GM11168 (cell line): ENCODE measurements around the gene CSMD2.

Source experiments
- in situ Hi-C: fragments of 300-500 bp; cut with MboI; formaldehyde crosslinking; loops from one replicate; pipeline ENCODE4 v1.12.0; 2022; ENCODE audit warnings: low sequenced_read_pairs; ENCODE audit not compliant: unreplicated experiment

The CSMD2 gene

DNA sequence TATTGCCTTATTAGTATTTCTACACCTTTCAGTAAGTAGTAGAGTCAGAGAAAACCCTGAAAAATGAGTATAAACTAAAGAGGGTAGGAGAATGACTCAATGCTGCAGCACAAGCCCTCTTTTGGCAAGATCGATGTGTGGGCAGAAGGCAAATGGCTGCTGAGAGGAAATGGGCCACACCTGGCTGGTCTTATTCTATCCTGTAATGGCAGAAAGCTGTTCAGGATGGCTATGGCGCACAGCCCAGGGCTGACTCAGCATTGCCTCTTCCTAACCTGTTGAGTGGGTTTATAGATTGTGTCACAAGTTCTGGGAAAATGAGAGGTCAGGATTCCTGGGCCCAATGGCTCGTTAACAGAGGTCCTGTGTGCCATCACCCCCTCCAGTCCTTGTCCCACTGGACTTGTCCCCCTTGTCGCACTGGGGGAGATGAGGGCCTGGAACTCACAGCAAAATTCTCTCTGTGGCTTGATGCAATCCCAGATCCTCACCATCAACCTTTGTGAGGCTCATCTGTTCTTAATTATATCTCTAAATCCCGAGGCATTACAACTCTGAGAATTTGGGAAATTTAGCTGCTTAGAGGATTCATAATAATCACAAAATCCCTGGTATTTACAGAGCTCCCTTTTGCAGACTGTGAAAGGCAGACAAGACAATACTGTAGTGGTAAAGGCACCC is 287.9 kb downstream of the CSMD2 start:
- in situ Hi-C loops = no loop called here

DNA sequence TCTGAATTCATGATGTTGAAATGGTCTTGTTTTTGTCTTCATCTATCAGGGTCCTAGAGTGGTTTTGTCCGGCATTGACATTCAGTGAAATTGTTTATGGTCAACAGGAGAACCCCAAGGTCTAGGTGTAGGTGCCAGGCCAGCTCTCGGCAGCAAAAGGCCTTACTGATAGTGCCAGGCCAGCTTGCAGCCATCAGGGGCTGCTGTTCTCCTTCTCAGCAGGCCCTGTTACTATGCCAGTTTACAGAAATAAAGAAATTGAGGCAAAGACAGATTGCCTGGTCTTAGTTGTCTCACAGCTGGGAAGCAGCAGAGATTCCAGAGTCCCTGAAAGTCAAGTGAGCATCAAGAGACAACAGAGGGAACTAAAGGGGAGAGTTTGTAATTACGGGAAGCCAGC is 289.2 kb downstream of the CSMD2 start:
- in situ Hi-C loops = no loop called here

DNA sequence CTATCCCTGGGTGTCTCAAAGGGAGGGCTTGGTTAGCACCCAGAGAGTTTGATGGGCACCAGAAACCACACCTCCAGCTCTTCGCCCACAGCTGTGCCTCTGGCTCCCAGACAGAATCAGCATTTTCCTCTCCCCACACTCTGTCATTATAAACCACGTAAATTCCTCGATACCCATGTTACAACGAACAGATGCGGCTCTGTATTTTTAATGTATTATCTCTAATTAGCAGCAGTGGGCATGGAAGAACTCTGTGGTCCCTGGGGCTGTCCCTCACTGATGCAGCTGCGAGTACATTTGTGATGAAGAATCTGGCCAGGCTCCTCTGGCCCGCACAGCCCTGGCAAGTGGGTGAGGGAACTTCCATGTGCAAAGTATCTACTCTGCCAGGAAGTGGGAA is 290.4 kb downstream of the CSMD2 start:
- in situ Hi-C loops = no loop called here

DNA sequence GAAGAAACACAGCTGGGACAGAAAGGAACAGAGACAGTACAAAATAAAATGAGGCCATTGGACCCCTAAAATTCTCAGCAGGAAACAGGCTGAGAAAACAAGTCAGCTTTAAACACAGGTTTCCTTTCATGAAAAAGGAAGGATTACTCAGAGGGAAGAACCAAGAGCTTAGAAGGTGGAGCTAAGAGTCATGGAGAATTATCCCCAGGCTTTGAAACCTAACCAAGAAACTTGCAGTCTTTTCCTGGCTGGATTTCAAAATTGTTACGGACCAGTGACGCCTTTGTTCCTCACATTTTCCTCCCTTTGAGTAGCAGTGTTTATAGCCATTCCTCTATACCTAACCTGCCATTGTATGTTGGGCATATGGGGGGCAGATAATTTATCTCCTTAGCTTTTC is 292.3 kb downstream of the CSMD2 start:
- in situ Hi-C loops = no loop called here

DNA sequence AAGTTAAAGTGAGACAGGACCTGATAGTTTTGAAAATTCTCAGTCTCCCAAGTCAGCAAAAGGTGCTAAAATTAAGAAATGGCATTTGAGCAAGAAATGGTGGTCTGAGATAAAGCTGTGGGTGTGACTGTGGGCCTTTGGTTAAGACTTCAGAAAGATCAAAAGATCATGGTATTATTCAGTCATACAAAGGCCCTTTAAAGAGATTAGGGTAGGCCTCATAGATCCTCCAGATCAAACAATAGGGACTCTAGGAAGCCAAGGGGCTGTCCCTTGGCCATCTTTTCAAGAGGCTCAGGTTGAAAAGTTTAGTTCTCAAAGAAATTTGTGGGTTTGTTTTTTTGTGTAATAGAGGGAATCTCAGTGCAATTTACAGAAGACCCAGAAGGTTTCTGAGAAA is 292.8 kb downstream of the CSMD2 start:
- in situ Hi-C loops = no loop called here

DNA sequence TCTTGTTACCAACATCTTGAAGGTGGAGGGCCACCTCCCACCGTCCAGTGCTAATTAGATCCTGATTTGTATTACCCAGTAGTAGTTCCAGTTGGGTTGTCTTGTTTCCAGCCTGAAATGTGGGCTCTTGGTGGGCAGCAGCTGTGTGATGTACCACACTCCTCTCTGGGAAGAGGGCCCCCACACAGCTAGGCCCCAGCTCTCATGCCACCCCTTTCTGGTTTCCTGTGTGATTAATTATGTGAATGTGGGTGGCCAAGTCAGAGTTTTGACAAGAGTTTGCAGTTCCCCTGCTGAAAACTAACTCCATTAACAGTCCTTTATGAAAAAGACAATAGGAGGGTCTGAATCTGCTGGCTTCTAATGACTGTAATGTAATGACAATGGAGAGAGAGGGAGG is 297.3 kb downstream of the CSMD2 start:
- in situ Hi-C loops = no loop called here

DNA sequence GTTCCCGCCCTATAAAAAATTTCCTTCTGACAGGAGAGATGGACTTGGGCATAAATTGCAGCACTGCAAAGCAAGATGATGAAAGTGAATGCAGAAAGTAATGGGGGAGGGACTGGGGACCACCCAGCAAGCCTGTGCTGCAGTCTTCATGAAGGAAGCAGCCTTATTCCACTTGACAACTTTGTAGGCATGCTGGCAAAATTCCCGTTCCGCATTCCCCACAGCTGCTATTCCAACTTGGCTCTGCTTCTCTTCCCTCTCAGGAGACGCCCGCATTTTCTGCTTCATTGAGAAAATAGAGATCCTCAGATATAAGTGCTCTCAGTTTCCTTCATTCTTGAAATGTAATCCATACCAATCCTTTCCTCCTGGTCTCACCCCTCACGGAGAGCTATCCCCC is 298.7 kb downstream of the CSMD2 start:
- in situ Hi-C loops = no loop called here

DNA sequence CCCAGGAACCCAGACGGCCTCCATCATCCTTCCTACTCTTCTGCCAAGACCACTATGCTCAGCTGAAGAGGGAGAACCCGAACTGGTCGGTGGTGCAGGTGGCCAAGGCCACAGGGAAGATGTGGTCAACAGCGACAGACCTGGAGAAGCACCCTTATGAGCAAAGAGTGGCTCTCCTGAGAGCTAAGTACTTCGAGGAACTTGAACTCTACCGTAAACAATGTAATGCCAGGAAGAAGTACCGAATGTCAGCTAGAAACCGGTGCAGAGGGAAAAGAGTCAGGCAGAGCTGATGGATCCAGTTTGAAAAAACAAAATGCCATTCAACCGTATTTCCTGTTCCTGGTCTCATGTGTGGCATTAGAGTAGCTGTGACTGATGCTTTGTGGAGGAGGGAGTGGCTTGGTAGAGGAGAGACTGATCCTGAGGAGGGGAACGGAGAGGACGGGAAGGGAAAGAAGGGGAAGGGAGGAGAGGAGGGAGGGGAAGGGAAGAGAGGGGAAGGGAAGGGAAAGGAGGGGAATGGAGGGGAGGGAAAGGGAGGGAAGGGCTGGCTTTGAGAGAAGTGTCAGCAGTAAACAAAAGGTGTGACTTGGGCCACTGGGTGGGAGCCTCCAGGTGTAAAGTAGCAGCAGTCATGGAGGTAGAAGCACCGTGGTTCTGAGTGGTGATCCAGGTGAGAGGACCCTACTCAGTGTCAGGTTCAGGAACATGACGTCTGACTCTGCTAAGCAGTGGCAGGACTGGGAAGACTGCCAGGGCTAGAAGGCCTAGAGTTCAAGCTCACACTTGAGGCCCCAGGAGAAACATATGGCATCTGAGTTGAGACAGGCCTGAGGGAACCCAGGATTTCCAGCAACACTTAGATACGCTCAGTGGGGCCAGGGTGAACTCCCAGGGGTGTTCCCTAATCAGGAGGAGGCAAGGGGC is 300.3 kb downstream of the CSMD2 start:
- in situ Hi-C loops = no loop called here

DNA sequence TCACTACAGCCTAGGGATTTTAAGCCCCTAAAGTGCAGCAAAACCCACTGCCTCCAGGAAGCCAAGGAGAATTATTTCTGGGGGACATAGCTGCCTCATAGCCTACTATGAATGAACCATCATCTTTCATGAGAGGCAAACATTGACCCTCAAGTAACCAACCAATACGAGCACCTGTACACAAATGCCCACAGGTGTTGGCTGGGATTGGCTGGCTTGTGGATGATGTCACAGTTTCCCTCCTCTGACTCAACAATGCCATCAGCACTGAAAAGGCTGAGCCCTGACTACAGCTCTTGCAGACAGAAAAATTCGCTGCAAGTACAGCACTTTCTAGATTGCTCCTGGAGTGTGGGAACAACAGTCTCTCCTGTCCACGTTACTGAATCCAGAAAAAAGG is 301.3 kb downstream of the CSMD2 start, which contains the start of gene HMGB4:
TSS of gene HMGB4 (plus strand) at position 301 of the 400 bp plus-strand sequence. CDS start 113 bp downstream, outside the sequence.
- in situ Hi-C loops = no loop called here

DNA sequence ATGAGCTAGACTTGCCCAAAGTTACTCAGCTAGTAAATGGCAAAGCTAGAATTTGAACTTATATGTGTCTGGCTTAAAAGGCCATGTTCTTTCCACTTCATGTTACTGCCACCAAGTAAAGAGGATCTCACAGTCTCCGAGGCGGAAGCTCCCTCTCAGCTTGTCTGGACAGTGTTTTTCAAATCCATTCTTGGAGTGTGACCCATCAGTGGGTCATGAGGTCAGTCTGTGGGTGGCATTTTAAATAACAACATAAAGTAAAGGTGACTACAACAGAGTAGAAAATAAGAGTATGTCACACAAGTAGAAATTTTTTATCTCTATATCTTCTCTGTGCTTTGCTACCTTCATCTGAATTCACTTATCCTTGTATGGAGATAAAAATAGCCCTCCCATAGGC is 304.4 kb downstream of the CSMD2 start:
- in situ Hi-C loops = no loop called here

DNA sequence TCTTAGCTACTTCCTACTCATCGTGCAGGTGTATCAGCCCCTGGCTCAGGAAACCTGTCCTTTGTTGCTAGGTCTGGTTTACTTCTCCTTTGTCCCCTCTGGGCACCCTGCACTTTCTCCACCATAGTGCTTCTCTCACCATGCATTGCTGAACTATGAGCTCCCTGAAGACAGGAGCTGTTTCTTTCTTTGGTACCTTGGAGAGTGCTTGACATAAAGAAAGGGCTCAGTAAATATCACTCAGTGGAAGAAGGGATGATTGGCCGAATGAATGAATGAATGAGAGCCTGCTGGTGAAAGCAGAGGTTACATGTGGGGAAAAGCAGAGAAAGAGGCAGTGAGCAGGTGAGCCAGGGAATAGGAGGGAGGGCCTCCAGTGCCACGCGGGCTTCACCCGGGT is 310.9 kb downstream of the CSMD2 start:
- in situ Hi-C loops = no loop called here

DNA sequence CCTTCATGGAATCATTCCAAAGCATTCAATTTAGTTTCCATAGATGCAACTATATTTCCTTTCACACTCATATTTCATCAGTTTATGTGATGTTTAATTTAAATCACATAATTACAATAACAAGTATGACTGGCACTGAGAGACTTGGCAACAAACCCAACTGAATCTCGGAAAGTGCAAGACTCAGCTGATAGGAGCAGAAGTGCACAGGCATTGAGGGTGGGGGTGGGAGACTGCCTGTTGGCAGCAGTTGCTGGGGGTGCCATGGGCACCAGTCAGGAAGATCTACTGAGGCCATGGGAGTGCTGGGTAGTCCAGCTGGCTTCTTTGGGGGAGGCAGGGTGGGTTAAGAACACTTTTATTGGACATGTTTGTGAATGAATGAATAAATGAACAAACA is 311.6 kb downstream of the CSMD2 start:
- in situ Hi-C loops = no loop called here

DNA sequence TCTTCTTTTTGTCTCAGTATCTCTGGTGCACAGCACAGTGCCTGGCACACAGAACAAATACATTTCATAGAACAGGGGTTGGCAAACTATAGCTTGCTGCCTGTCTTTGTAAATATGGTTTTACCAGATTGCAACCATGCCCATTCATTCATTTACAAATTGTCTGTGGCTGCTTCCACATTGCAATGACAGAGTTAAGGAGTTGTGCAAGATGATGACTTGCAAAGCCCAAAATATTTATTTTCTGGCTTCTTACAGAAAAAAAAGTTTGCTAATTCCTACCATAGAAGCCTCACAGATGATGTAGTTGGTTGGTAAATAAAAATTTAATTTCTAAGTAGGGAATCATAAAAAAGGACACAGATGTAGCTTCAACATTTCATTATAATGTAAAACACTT is 312.3 kb downstream of the CSMD2 start:
- in situ Hi-C loops = no loop called here

DNA sequence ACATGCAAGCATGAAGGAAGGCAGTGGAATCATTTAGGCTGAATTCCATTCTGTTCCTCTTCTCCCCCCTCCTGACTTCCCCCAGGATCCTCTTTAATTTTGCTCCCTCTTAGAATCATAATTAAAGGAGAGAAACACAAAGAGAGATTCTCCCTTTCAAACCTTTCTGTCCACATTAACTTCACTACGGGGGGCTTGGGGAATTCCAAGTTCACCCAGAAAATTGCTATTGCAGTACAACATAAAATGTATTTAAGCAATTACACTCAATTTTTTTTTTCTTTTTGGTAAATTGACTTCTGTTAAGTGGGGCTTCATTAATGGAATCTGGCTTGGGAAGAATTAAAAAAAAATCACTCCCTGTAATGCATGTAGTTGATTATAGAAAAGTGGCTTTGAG is 314.5 kb downstream of the CSMD2 start:
- in situ Hi-C loops = no loop called here

DNA sequence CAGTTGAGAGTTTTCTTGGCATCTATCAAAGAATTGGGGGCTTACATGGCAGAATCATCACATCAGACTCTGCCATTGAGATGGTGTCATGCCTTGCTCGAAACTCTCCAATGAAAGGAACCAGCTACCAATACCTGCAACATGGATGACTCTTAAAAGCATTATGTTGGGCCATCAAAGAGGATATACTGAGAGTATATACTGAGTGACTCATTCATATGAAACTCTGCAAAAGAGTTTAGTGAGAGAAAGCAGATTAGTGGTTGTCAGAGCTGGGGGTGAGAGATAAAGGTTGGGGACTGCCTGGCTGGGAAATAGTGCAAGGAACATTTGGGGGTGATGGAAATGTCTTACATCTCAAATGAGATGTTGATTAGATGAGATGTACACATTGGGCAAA is 315.8 kb downstream of the CSMD2 start:
- in situ Hi-C loops = no loop called here

DNA sequence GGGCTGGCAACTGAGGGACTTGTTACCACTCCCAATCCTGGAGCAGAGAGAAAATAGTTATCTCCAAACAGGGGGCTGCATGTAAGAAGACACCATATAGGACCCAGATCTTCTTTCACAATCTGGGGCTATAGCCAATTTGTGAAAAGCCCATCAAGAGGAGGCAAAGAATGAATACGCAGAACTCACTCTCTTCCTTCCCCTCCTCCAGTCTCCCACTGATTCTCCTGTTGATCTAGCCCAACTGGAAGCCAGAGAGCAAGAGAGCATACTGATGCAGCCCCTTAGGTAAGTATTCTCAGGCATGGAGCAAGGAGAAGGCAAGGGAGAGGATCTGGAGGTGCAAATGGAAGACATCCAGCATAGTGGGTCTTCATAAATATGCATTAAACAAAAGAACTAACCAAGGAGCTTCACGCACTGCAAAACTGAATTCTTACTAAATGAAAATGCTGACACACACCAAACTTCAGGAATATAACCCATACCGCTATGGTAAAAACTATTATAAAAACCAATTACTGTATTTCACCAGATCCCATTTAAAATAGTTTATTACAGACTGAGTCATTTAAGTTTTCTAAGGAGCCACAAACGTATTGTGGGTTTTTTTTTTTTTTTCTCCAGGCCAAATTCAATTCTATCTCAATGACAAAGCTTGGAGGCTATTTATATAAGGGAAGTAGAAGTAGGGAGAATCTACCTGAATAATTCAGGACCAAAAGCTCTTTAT is 316.7 kb downstream of the CSMD2 start:
- in situ Hi-C loops = no loop called here

DNA sequence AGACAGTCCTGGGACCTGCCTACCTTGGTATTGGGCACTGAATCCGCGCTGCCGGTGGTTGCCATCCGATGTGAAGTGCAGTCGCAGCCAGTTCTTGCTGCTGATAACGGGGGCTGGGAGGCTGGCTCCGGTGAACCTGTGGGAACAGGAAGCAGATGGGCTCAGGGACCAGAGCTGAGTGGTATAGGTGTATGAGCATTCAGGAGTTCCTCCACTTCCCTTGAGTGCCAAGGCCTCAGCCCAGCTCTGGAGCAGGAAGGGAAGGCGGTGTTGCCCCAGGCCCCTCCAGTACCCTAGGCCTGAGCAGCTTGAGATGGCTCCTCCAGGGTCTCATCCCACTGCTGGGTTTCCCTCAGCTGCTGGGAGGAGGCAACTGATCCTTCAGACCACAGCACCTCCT is 318.2 kb downstream of the CSMD2 start:
- in situ Hi-C loops = no loop called here

DNA sequence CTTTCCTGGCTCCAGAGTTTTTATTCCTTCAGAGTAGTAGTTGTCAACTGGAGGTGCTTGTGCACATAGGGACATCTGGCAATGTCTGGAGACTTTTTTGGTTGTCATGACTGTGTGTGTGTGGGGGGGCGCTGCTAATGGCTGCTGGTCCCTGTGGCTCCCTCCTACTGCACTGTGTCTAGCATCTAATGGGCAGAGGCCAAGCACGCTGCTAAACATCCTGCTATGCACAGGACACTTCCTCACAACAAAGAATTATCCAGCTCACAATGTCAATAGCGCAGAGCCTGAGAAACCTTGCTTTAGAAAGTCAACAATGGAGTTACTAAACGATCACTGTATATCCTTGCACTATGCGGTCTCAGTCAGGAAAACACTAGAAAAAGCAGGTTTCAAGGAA is 320.9 kb downstream of the CSMD2 start:
- in situ Hi-C loops = no loop called here

DNA sequence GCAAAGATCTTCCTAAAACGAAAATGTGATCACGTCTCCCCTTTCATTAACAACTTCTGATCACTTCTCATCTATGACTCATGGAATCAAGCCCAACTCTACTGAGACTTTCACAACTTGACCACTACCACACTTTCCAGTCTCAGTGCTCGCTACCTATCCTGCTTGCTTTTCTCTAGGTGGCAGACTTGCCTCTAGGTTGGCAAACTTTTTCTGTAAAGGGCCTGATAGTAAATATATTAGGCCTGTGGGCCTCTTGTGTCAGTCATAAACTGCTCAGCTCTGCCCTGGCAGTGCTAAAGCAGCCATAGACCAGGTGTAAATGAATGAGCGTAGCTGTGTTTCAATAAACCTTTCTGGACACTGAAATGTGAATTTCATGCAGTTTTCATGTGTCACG is 322.7 kb downstream of the CSMD2 start:
- in situ Hi-C loops = no loop called here

DNA sequence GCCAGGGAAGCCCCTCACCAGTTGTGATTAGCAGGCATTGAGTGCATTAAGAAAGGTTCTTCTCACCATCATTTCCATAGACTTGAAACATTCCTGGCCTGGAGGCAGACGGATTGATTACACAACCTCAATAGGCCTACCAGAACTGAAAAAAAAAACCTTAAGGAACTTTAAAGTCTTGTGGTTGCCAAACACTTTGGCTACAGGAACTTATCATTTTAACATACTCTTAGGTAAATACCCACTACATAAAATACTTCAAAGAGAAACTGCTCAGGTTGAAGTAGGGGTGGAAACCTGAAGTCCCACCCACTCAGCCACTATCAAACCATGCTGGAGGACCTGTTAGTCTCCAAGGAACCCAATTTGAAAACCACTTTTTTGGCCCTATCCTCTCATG is 323.5 kb downstream of the CSMD2 start:
- in situ Hi-C loops = no loop called here

DNA sequence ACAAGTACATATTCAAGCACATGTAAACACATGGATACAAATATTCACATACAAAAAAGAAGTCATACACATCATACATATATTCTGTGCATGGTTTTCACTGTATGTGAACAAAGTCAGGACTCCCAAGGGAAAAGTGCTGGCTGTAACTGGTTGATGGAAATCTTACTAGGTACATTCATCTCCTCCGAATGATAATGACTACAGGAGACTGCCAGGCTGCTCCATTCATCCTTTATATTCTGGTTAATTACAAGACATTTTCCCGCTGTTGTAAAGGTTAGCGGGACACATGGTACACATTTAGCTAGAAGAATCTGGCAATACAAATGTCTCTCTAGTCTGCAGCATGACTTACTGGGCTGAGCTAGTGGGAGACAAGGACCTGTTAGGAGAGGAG is 327.4 kb downstream of the CSMD2 start:
- in situ Hi-C loops = no loop called here
